ENCODE results near the gene HDC. TPM values are rescaled to one million over a fixed set of nuclear protein-coding genes. Genes with fewer than 3 reads are reported as not detected.

Gene HDC
- total and polyA plus RNA-seq, 10 of the 15 experiments (the other 5 are each of a cell fraction or from before 2014, with no cell fraction given), result not detected

DNA sequence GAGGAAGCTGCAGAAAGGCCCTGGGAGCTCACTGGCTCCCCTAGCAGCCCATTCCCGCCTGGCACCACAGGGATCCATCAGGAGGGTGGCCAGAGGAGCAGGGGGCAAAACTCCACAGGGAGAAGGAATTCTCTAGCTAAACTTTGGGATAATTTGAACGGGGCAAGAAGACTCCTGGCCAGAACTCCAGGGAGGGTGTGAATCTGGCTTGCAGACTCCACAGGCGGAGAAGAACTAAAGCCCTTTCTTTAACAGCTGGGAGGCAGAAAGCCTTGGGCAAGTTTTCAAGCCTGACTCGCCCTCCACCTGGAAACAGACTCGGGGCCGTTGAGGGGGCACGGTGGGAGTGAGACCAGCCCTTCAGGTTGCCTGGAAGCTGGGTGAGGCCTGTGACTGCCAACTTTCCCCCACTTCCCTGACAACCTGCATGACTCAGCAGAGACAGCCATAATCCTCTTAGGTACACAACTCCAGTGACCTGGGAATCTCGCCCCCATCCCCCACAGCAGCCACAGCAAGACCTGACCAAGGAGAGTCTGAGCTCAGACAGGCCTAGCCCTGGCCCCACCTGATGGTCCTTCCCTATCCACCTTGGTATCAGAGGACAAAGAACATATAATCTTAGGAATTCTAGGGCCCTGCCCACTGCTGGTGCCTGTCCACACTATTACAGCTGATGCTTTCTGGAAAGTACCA is 54.9 kb downstream of the HDC start (continued):
- TF ChIP-seq, protein P1, sequence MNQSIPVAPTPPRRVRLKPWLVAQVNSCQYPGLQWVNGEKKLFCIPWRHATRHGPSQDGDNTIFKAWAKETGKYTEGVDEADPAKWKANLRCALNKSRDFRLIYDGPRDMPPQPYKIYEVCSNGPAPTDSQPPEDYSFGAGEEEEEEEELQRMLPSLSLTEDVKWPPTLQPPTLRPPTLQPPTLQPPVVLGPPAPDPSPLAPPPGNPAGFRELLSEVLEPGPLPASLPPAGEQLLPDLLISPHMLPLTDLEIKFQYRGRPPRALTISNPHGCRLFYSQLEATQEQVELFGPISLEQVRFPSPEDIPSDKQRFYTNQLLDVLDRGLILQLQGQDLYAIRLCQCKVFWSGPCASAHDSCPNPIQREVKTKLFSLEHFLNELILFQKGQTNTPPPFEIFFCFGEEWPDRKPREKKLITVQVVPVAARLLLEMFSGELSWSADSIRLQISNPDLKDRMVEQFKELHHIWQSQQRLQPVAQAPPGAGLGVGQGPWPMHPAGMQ (IDR thresholded peaks at IDR 0.05; ENCODE audit: borderline replicate concordance), result no peak

DNA sequence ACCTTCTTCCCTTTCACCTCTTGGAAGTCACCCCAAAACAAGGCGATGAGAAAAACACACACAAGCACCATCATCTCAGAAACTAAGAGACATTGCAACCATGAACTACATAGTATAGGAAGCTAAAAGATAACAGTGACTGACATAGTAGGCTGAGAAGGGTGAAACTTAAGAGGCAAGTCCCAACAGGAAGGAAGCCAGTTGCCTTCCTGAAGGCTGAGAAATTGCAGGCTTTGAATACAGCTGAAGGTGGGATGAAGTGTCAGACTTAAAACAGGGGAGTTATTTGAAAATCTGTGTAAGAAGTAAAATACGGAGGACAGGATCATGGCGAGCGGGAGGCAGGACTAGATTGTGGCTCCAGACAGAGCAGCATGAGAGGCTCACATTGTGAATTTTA is 55.7 kb downstream of the HDC start:
- 94% methylated on average over 4 of the region's 4 CpGs for WGBS (ENCODE audit: insufficient coverage, insufficient replicate concordance, low lambda C conversion rate, missing lambda C conversion rate)
- DNase-seq (ENCODE audit: low read depth, low spot score) (no peak), ATAC-seq (no peak), FAIRE-seq (no peak)
- ChIA-PET RAD21 (ENCODE audit: unreplicated experiment) (interaction anchor here (0.5 kb wide), 1 partner anchor 622 kb away, joined by 3 read pairs; no protein-coding TSS in a partner anchor), POLR2A (no interaction called here), SMC1A (ENCODE audit: uncharacterized antibody, unreplicated experiment) (interaction anchor here (1.0 to 2.1 kb wide), 2 partner anchors 10 to 42 kb away, joined by 3 to 7 read pairs; no protein-coding TSS in a partner anchor), CTCF (no interaction called here)
- Histone ChIP-seq H3K4me2 (ENCODE audit: control insufficient read depth, insufficient read depth) (no peak overlapping the region), H3K9ac (ENCODE audit: control insufficient read depth, insufficient read depth, low read length) (no peak overlapping the region), H3K79me2 (ENCODE audit: control insufficient read depth, insufficient read depth, low read length) (no peaks in the 10 kb centered on the region), H3K36me3 (ENCODE audit: control insufficient read depth in 2 of 2, insufficient read depth in 2 of 2, low read length in 1 of 2) (no peaks in the 10 kb centered on the region), H4K20me1 (ENCODE audit: control insufficient read depth, insufficient read depth) (no peaks in the 10 kb centered on the region), H3K27ac (ENCODE audit: control insufficient read depth, insufficient read depth) (no peak overlapping the region), H3K4me1 (ENCODE audit: control insufficient read depth, insufficient read depth, low read length) (no peaks in the 10 kb centered on the region), H3K27me3 (replicated peaks in 1 of 2; ENCODE audit: control insufficient read depth in 2 of 2, insufficient read depth in 2 of 2, low read length in 1 of 2) (no peaks in the 10 kb centered on the region), H3K9me3 (replicated peaks; ENCODE audit: control insufficient read depth, insufficient read depth, low read length) (no peaks in the 10 kb centered on the region; the same call in 1 of the 3 replicates), H2AFZ (ENCODE audit: control insufficient read depth, low read depth, low read length) (no peak overlapping the region), H3K4me3 (no peak overlapping the region)
- intact Hi-C loops (cut with micrococcal nuclease; ENCODE audit: unreplicated experiment), result no loop called here
- no TSS peak for BruUV-seq (replicated peaks)
- TF ChIP-seq ZNF622 (IDR thresholded peaks at IDR 0.05) (no peak), YY1 (IDR thresholded peaks at IDR 0.05; ENCODE audit: low read depth, low read length) (no peak)
- TF ChIP-seq, protein P2, sequence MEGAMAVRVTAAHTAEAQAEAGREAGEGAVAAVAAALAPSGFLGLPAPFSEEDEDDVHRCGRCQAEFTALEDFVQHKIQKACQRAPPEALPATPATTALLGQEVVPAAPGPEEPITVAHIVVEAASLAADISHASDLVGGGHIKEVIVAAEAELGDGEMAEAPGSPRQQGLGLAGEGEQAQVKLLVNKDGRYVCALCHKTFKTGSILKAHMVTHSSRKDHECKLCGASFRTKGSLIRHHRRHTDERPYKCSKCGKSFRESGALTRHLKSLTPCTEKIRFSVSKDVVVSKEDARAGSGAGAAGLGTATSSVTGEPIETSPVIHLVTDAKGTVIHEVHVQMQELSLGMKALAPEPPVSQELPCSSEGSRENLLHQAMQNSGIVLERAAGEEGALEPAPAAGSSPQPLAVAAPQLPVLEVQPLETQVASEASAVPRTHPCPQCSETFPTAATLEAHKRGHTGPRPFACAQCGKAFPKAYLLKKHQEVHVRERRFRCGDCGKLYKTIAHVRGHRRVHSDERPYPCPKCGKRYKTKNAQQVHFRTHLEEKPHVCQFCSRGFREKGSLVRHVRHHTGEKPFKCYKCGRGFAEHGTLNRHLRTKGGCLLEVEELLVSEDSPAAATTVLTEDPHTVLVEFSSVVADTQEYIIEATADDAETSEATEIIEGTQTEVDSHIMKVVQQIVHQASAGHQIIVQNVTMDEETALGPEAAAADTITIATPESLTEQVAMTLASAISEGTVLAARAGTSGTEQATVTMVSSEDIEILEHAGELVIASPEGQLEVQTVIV (IDR thresholded peaks at IDR 0.05; ENCODE audit: borderline replicate concordance, partially characterized antibody), result no peak
- in situ Hi-C loops (cut with MboI), result no loop called here
